Tibial artery (tissue), 4 donors: Measurements from ENCODE around the gene TRIM47.

Experiments used
- DNase-seq, 2 donors: peaks; one replicate each; pipeline ENCODE4 v3.0.0-alpha.2; 2019
- H3K27ac ChIP-seq, 2 donors: fragments of 200-600 bp; sonication (generic) in 1 of 2; 1 replicate in 1 of 2; 2 replicates in 1 of 2; pipeline ENCODE4 v1.5.1; 2018 to 2019; ENCODE audit warnings: mild to moderate bottlenecking in 1 of 2
- H3K27me3 ChIP-seq, 2 donors: fragments of 200-600 bp; sonication (generic) in 1 of 2; one replicate each; pipeline versions ENCODE4 v1.5.1 to v1.6.0; 2016 to 2019
- H3K36me3 ChIP-seq, 3 donors: fragments of 200-600 bp; sonication (generic) in 2 of 3; one replicate each; pipeline ENCODE4 v1.5.1; 2016 to 2019; ENCODE audit warnings: mild to moderate bottlenecking in 2 of 3
- H3K4me1 ChIP-seq, 4 donors: fragments of 200-600 bp; sonication (generic) in 2 of 4; 1 replicate in 3 of 4; 2 replicates in 1 of 4; pipeline ENCODE4 v1.5.1; 2016 to 2019
- H3K4me3 ChIP-seq, 2 donors: fragments of 200-600 bp; sonication (generic) in 1 of 2; 1 replicate in 1 of 2; 2 replicates in 1 of 2; pipeline ENCODE4 v1.5.1; 2018 to 2019; ENCODE audit warnings: mild to moderate bottlenecking in 2 of 2
- H3K9me3 ChIP-seq, 3 donors: fragments of 200-600 bp; sonication (generic) in 1 of 3; one replicate each; pipeline ENCODE4 v1.5.1; 2016 to 2019
- intact Hi-C: fragments of 100-400 bp; cut with DNase I; formaldehyde crosslinking; loops from one replicate; pipeline ENCODE4 v1.15.0; 2023; ENCODE audit warnings: low total_unique reads
- TF ChIP-seq, protein P1 (sequence below), 2 experiments: fragments of 200-600 bp in 1 of 2; fragments of 450-650 bp in 1 of 2; IDR thresholded peaks; one replicate each; pipeline ENCODE4 v1.5.1; 2017 to 2019; ENCODE audit warnings: antibody characterized with exemption in 2 of 2, mild to moderate bottlenecking in 1 of 2, moderate library complexity in 1 of 2

Gene TRIM47

GRCh38 chr17:75910699-75911098 is 32.3 kb upstream of the TRIM47 start:
- Histone ChIP-seq H3K36me3 (peaks cover 0 to 33% (median 11%) of the 10 kb centered on the region in 3 donors), H3K9me3 (no peaks in the 10 kb centered on the region), H3K4me3 (no peak overlapping the region), H3K4me1 (peaks cover 0 to 7% (median under 1%) of the 10 kb centered on the region in 4 donors), H3K27me3 (no peaks in the 10 kb centered on the region), H3K27ac (no peak overlapping the region)
- TF ChIP-seq, protein P1, sequence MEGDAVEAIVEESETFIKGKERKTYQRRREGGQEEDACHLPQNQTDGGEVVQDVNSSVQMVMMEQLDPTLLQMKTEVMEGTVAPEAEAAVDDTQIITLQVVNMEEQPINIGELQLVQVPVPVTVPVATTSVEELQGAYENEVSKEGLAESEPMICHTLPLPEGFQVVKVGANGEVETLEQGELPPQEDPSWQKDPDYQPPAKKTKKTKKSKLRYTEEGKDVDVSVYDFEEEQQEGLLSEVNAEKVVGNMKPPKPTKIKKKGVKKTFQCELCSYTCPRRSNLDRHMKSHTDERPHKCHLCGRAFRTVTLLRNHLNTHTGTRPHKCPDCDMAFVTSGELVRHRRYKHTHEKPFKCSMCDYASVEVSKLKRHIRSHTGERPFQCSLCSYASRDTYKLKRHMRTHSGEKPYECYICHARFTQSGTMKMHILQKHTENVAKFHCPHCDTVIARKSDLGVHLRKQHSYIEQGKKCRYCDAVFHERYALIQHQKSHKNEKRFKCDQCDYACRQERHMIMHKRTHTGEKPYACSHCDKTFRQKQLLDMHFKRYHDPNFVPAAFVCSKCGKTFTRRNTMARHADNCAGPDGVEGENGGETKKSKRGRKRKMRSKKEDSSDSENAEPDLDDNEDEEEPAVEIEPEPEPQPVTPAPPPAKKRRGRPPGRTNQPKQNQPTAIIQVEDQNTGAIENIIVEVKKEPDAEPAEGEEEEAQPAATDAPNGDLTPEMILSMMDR (IDR thresholded peaks at IDR 0.05) = no peak
- DNase-seq = no peak
- intact Hi-C loops = no loop called here

DNA sequence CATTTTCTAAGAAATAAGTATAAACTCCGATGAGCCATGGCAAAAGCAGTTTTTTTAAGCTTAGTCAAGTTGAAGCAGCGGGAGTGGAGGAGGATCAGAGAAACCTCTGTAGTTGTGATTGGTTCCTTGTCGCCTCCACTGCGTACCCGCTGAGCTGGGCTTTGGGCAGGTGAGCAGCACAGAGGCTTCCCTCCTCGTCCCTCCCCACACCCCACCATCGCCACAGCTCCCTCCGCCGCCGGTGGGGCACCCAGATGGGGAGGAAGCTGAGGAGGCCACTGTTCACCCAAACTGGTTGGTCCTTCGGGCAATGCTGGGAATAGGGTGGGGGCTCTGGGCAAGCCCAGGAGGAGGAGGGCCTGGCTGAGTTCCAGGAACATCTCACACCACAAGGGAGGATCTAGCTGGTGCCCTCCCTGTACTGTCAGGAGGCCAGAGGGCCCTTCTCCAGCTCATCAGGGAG is 31.5 kb upstream of the TRIM47 start:
- Histone ChIP-seq H3K4me3 (no peak overlapping the region), H3K27ac (no peak overlapping the region), H3K36me3 (peaks cover 0 to 25% (median 11%) of the 10 kb centered on the region in 3 donors), H3K4me1 (peaks cover 0 to 7% (median 3%) of the 10 kb centered on the region in 4 donors), H3K9me3 (no peaks in the 10 kb centered on the region), H3K27me3 (no peaks in the 10 kb centered on the region)
- no peak for DNase-seq
- TF ChIP-seq, protein P1 (IDR thresholded peaks at IDR 0.05) = no peak
- intact Hi-C loops = loop anchor here (10.0 kb wide), 1 partner anchor 365 kb away; no protein-coding TSS in a partner anchor

DNA sequence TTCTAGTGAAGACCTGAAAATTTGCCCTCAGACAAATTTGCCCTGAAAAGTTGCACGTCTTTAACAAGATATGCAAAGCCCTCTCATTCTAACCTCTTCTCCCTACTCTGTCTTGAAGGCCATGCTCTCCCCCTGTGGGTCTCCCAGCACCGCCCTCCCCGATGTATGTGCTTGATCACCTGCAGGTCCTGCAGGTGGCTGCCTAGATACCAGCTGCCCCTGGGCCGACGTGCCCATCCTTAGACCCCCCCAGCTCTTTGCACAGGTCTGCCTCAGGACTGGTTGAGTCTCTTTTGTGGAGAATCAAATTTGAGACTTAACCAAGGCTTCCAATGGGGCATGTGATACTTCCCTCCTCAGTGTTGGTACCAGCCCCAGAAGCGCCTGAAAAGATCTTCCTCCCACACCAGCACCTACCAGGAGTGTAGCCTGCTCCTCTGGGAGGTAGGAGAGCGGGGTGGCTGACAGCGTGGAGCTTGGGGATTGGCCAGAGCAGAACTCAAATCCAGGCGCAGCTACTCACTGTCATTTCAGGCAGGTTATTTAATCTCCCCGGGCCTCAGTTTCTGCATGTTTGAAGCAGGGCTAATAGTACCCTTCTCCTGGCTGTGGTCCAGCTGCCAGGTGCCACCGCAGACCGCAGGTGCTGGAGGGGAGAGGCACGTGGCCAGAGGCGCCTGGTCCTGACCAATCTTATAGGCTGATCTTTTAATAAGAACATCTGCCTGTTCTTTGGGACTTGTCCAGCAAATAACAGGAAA is 30.9 kb upstream of the TRIM47 start:
- peaks cover 0 to 9% (median 3%) of the 10 kb centered on the region in 4 donors for H3K4me1 ChIP-seq
- no peaks in the 10 kb centered on the region for H3K9me3 ChIP-seq
- no peaks in the 10 kb centered on the region for H3K27me3 ChIP-seq
- TF ChIP-seq, protein P1 (IDR thresholded peaks at IDR 0.05) = no peak
- peaks cover 0 to 19% (median 5%) of the 10 kb centered on the region in 3 donors for H3K36me3 ChIP-seq
- H3K27ac ChIP-seq = no peak overlapping the region
- no peak overlapping the region for H3K4me3 ChIP-seq
- no peak for DNase-seq
- intact Hi-C loops = loop anchor here (10.0 kb wide), 1 partner anchor 366 kb away; no protein-coding TSS in a partner anchor

DNA sequence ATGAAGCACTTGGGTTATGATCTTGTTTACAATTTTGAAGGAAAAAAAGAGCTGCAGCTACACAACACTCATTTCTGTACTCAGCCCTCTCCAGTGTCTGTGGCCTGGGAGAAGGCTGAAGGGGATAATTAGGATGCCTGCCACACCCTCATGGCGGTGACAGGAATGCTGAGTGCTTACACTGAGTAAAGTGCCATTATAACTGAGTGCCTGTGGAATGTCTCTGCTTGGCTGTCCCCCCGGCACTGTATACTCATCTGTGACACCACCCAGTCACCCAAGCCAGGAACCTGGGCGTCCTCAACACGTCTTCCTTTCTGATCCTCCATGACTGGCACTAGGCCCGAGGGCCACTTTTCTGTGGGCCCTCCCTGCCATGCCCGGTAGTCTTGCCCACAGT is 29.8 kb upstream of the TRIM47 start:
- intact Hi-C loops = loop anchor here (10.0 kb wide), 1 partner anchor 367 kb away; no protein-coding TSS in a partner anchor
- peaks cover 0 to 10% (median 0%) of the 10 kb centered on the region in 3 donors for H3K36me3 ChIP-seq
- no peaks in the 10 kb centered on the region for H3K27me3 ChIP-seq
- DNase-seq = no peak
- peaks cover 0 to 18% (median 10%) of the 10 kb centered on the region in 4 donors for H3K4me1 ChIP-seq
- TF ChIP-seq, protein P1 (IDR thresholded peaks at IDR 0.05) = no peak
- no peak overlapping the region for H3K27ac ChIP-seq
- no peak overlapping the region for H3K4me3 ChIP-seq
- H3K9me3 ChIP-seq = no peaks in the 10 kb centered on the region

DNA sequence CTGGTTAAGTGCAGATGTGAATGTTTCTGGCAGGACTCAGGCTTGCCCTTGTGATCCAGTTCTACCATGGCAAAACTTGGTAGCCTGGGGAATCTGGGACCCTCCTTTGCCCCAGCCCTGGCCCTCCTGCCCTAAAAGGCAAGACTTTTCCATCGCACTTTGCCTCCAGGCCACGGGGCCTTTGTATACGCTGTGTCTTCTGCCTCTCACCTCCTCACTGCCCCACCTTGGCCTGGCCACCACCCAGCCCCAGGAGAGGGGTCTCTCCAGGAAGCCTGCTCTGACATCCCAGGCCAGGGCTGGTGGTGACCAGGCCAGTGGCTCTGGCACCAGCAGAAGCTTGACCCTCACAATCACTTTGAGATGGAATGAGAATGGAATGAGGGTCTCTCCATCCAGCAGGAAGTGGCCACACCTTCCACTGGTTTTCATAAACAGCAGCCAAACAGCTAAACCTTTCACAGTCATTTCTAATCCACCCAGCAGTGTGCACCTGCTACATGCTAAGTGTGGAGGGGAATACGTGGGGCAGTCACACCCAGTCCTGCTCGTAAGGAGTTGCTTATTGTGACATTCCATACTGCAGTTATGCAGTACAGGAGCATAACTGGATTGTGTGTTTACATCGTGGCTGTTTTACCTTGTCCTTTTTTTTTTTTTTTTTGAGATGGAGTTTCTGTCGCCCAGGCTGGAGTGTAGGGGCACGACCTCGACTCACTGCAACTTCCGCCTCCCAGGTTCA is 27.9 kb upstream of the TRIM47 start:
- Histone ChIP-seq H3K36me3 (peaks cover 7 to 18% (median 16%) of the 10 kb centered on the region in 3 donors), H3K27me3 (no peaks in the 10 kb centered on the region), H3K9me3 (no peaks in the 10 kb centered on the region), H3K4me3 (no peak overlapping the region), H3K4me1 (peaks cover 0 to 18% (median 10%) of the 10 kb centered on the region in 4 donors), H3K27ac (no peak overlapping the region)
- TF ChIP-seq, protein P1 (IDR thresholded peaks at IDR 0.05) = no peak
- no peak for DNase-seq
- intact Hi-C loops = loop anchor here (10.0 kb wide), 1 partner anchor 368 kb away; no protein-coding TSS in a partner anchor
